Karpas-422 (cell line): Measurements from ENCODE around the gene LYZL4. TPM values are rescaled to one million over a fixed set of nuclear protein-coding genes. Genes with fewer than 3 reads are reported as not detected.

Experiments
- DNase-seq: peaks from one replicate; pipeline ENCODE4 v3.0.0-alpha.2; 2015
- H2AFZ ChIP-seq: fragments of 200-600 bp; sonication (generic); 2 replicates; pipeline ENCODE4 v1.6.1; 2014; ENCODE audit warnings: antibody characterized with exemption, low read length, mixed read lengths
- H3K27ac ChIP-seq: fragments of 200-600 bp; sonication (generic); 2 replicates; pipeline ENCODE4 v1.5.1; 2014; ENCODE audit warnings: mild to moderate bottlenecking, low read length, moderate library complexity
- H3K27me3 ChIP-seq: fragments of 200-600 bp; sonication (generic); 2 replicates; pipeline ENCODE4 v1.6.1; 2014; ENCODE audit warnings: low read length, mixed read lengths
- H3K36me3 ChIP-seq: fragments of 200-600 bp; sonication (generic); 2 replicates; pipeline ENCODE4 v1.6.1; 2014; ENCODE audit warnings: low read length, mixed read lengths; ENCODE audit not compliant: insufficient read depth
- H3K4me1 ChIP-seq: fragments of 200-600 bp; sonication (generic); 2 replicates; pipeline ENCODE4 v1.6.1; 2014; ENCODE audit warnings: mild to moderate bottlenecking, low read length, mixed read lengths
- H3K4me2 ChIP-seq: fragments of 200-600 bp; sonication (generic); 2 replicates; pipeline ENCODE4 v1.6.1; 2014; ENCODE audit warnings: low read length, low read depth, mild to moderate bottlenecking; ENCODE audit not compliant: poor library complexity, severe bottlenecking
- H3K4me3 ChIP-seq: fragments of 200-600 bp; sonication (generic); 2 replicates; pipeline ENCODE4 v1.5.1; 2014; ENCODE audit warnings: mild to moderate bottlenecking, antibody characterized with exemption, low read length, mixed read lengths
- H3K79me2 ChIP-seq: fragments of 200-600 bp; sonication (generic); 2 replicates; pipeline ENCODE4 v1.6.1; 2014; ENCODE audit warnings: mild to moderate bottlenecking, low read length, mixed read lengths
- H3K9ac ChIP-seq: fragments of 200-600 bp; sonication (generic); 2 replicates; pipeline ENCODE4 v1.6.0; 2014; ENCODE audit warnings: low read length
- H3K9me2 ChIP-seq: fragments of 200-600 bp; sonication (generic), shearing (Covaris generic); replicated peaks from 2 replicates; pipeline ENCODE4 v1.6.0; 2014; ENCODE audit warnings: mild to moderate bottlenecking, low read length, moderate library complexity; ENCODE audit not compliant: insufficient read depth
- H3K9me3 ChIP-seq: fragments of 300-700, 200-600 bp; sonication (generic); 2 replicates; pipeline ENCODE4 v1.6.1; 2014; ENCODE audit warnings: low read length, mixed read lengths
- H4K20me1 ChIP-seq: fragments of 200-600 bp; sonication (generic); 2 replicates; pipeline ENCODE4 v1.6.1; 2014; ENCODE audit warnings: mild to moderate bottlenecking, antibody characterized with exemption, low read length, low read depth; ENCODE audit not compliant: insufficient read depth
- total RNA-seq: library from RNA; depleted of rRNA; stranded (reverse); fragments of >200 nt; shearing (Covaris generic); gene quantifications from 2 replicates; pipeline ENCODE4 v1.2.3, GENCODE V29; 2014; ENCODE audit warnings: low replicate concordance

Gene LYZL4
- total RNA-seq, 1 experiment from 2014 or later, result not detected

GRCh38 chr3:42402394-42403096 is 7.9 kb downstream of the LYZL4 start:
- no peaks in the 10 kb centered on the region for H3K4me1 ChIP-seq
- no peaks in the 10 kb centered on the region for H4K20me1 ChIP-seq
- no peak overlapping the region for H3K9ac ChIP-seq
- H3K9me2 ChIP-seq, result no peaks in the 10 kb centered on the region
- H3K36me3 ChIP-seq, result no peaks in the 10 kb centered on the region
- H3K27me3 ChIP-seq, result no peaks in the 10 kb centered on the region
- no peak overlapping the region for H3K4me2 ChIP-seq
- H3K9me3 ChIP-seq, result no peaks in the 10 kb centered on the region
- no peak overlapping the region for H2AFZ ChIP-seq
- no peak overlapping the region for H3K27ac ChIP-seq
- no peaks in the 10 kb centered on the region for H3K79me2 ChIP-seq
- no peak for DNase-seq
- H3K4me3 ChIP-seq, result no peak overlapping the region

GRCh38 chr3:42398080-42398479 is 12.3 kb downstream of the LYZL4 start:
- Histone ChIP-seq H3K9me3 (no peaks in the 10 kb centered on the region), H2AFZ (no peak overlapping the region), H3K4me1 (no peaks in the 10 kb centered on the region), H3K27me3 (no peaks in the 10 kb centered on the region), H3K9me2 (no peaks in the 10 kb centered on the region), H3K79me2 (no peaks in the 10 kb centered on the region), H3K9ac (no peak overlapping the region), H4K20me1 (no peaks in the 10 kb centered on the region), H3K36me3 (no peaks in the 10 kb centered on the region), H3K4me2 (no peak overlapping the region), H3K4me3 (no peak overlapping the region), H3K27ac (no peak overlapping the region)
- no peak for DNase-seq

- H3K4me2 ChIP-seq, result no peak overlapping the region
- H3K9me3 ChIP-seq, result no peaks in the 10 kb centered on the region
- no peaks in the 10 kb centered on the region for H3K79me2 ChIP-seq
- DNase-seq, result no peak
- no peaks in the 10 kb centered on the region for H4K20me1 ChIP-seq
- H3K36me3 ChIP-seq, result no peaks in the 10 kb centered on the region
- H3K9ac ChIP-seq, result no peak overlapping the region
- no peak overlapping the region for H3K4me3 ChIP-seq
- no peaks in the 10 kb centered on the region for H3K27me3 ChIP-seq
- no peaks in the 10 kb centered on the region for H3K9me2 ChIP-seq
- no peak overlapping the region for H2AFZ ChIP-seq
- no peaks in the 10 kb centered on the region for H3K4me1 ChIP-seq
- no peak overlapping the region for H3K27ac ChIP-seq
These were observed 12.8 kb downstream of the LYZL4 start for GRCh38 chr3:42397644-42398043.

GRCh38 chr3:42394579-42395288 is 15.7 kb downstream of the LYZL4 start:
- Histone ChIP-seq H3K9ac (no peak overlapping the region), H3K4me2 (no peak overlapping the region), H3K79me2 (no peaks in the 10 kb centered on the region), H4K20me1 (no peaks in the 10 kb centered on the region), H3K27me3 (no peaks in the 10 kb centered on the region), H3K4me1 (no peaks in the 10 kb centered on the region), H3K27ac (no peak overlapping the region), H3K4me3 (no peak overlapping the region), H3K9me3 (no peaks in the 10 kb centered on the region), H2AFZ (no peak overlapping the region), H3K36me3 (no peaks in the 10 kb centered on the region), H3K9me2 (no peaks in the 10 kb centered on the region)
- DNase-seq, result no peak

- no peak overlapping the region for H3K4me2 ChIP-seq
- H3K4me1 ChIP-seq, result no peaks in the 10 kb centered on the region
- H3K4me3 ChIP-seq, result no peak overlapping the region
- H3K9me3 ChIP-seq, result no peaks in the 10 kb centered on the region
- H3K36me3 ChIP-seq, result no peaks in the 10 kb centered on the region
- H3K9me2 ChIP-seq, result no peaks in the 10 kb centered on the region
- H4K20me1 ChIP-seq, result no peaks in the 10 kb centered on the region
- no peak overlapping the region for H3K27ac ChIP-seq
- no peaks in the 10 kb centered on the region for H3K27me3 ChIP-seq
- no peak overlapping the region for H3K9ac ChIP-seq
- no peak for DNase-seq
- no peaks in the 10 kb centered on the region for H3K79me2 ChIP-seq
- H2AFZ ChIP-seq, result no peak overlapping the region
These were observed 22.4 kb downstream of the LYZL4 start for GRCh38 chr3:42387802-42388651.

GRCh38 chr3:42381551-42382082 is 28.8 kb downstream of the LYZL4 start:
- Histone ChIP-seq H4K20me1 (no peaks in the 10 kb centered on the region), H3K4me1 (no peaks in the 10 kb centered on the region), H3K9me2 (no peaks in the 10 kb centered on the region), H2AFZ (no peak overlapping the region), H3K27ac (no peak overlapping the region), H3K36me3 (no peaks in the 10 kb centered on the region), H3K9ac (no peak overlapping the region), H3K27me3 (no peaks in the 10 kb centered on the region), H3K4me3 (no peak overlapping the region), H3K4me2 (no peak overlapping the region), H3K79me2 (no peaks in the 10 kb centered on the region), H3K9me3 (no peaks in the 10 kb centered on the region)
- no peak for DNase-seq

GRCh38 chr3:42377681-42378080 is 32.7 kb downstream of the LYZL4 start:
- no peak overlapping the region for H3K4me3 ChIP-seq
- no peaks in the 10 kb centered on the region for H3K27me3 ChIP-seq
- no peak overlapping the region for H2AFZ ChIP-seq
- no peaks in the 10 kb centered on the region for H3K9me3 ChIP-seq
- no peak overlapping the region for H3K4me2 ChIP-seq
- no peaks in the 10 kb centered on the region for H3K9me2 ChIP-seq
- no peaks in the 10 kb centered on the region for H4K20me1 ChIP-seq
- no peaks in the 10 kb centered on the region for H3K36me3 ChIP-seq
- no peaks in the 10 kb centered on the region for H3K4me1 ChIP-seq
- H3K27ac ChIP-seq, result no peak overlapping the region
- no peak overlapping the region for H3K9ac ChIP-seq
- DNase-seq, result no peak
- H3K79me2 ChIP-seq, result no peaks in the 10 kb centered on the region

- Histone ChIP-seq H3K36me3 (no peaks in the 10 kb centered on the region), H3K4me2 (no peak overlapping the region), H3K4me3 (no peak overlapping the region), H3K4me1 (no peaks in the 10 kb centered on the region), H3K27me3 (no peaks in the 10 kb centered on the region), H3K27ac (no peak overlapping the region), H4K20me1 (no peaks in the 10 kb centered on the region), H2AFZ (no peak overlapping the region), H3K9me2 (no peaks in the 10 kb centered on the region), H3K9me3 (no peaks in the 10 kb centered on the region), H3K9ac (no peak overlapping the region), H3K79me2 (no peaks in the 10 kb centered on the region)
- DNase-seq, result no peak
These were observed 34.0 kb downstream of the LYZL4 start for GRCh38 chr3:42376344-42376798.
